K562 (cell line): ENCODE results near the gene KIF26B.

Experiments used
- C11orf30 ChIP-seq: fragments of 450-650 bp; IDR thresholded peaks from 2 replicates; pipeline ENCODE4 v1.6.1; 2016; ENCODE audit warnings: low read depth, mild to moderate bottlenecking
- CTCF ChIP-seq, 3 experiments: IDR thresholded peaks in 2 of 3; conservative IDR thresholded peaks in 1 of 3; 2 replicates each; pipeline ENCODE4 v1.5.1; 2011 to 2012; ENCODE audit warnings: low read length in 3 of 3, mild to moderate bottlenecking in 3 of 3, control low read depth in 2 of 3, improper control_type of control experiment in 1 of 3, inconsistent platforms in 1 of 3, low read depth in 1 of 3, mixed read lengths in 1 of 3, moderate library complexity in 1 of 3; ENCODE audit not compliant: insufficient read depth in 2 of 3
- EP300 ChIP-seq: IDR thresholded peaks from 2 replicates; pipeline ENCODE4 v1.6.1; 2012; ENCODE audit warnings: low read length, improper control_type of control experiment
- ETV1 ChIP-seq: fragments of 450-650 bp; conservative IDR thresholded peaks from 2 replicates; pipeline ENCODE4 v1.6.1; 2016; ENCODE audit warnings: missing genetic modification characterization, control low read depth, low read depth, missing compliant biosample characterization
- HMGN3 ChIP-seq: IDR thresholded peaks from 2 replicates; pipeline ENCODE4 v1.6.1; 2011; ENCODE audit warnings: borderline replicate concordance, low read depth, mild to moderate bottlenecking, mixed read lengths, low read length; ENCODE audit not compliant: insufficient read length; ENCODE audit errors: extremely low read depth
- MAX ChIP-seq: sonication (generic); formaldehyde crosslinking; IDR thresholded peaks from 2 replicates; pipeline ENCODE4 v1.9.0; 2022; ENCODE audit warnings: mild to moderate bottlenecking, missing genetic modification reagents
- PKNOX1 ChIP-seq: fragments of 450-650 bp; IDR thresholded peaks from 2 replicates; pipeline ENCODE4 v1.6.1; 2016
- POLR2G ChIP-seq: fragments of 200-400 bp; formaldehyde crosslinking; IDR thresholded peaks from 2 replicates; pipeline ENCODE4 v1.6.1; 2017; ENCODE audit warnings: low read depth, mild to moderate bottlenecking, antibody characterized with exemption, low read length, moderate library complexity
- RAD51 ChIP-seq: fragments of 450-650 bp; IDR thresholded peaks from 2 replicates; pipeline ENCODE4 v1.7.1; 2016; ENCODE audit warnings: low read depth, mild to moderate bottlenecking, borderline replicate concordance
- TRIM28 ChIP-seq: fragments of 450-650 bp; IDR thresholded peaks from 2 replicates; pipeline ENCODE4 v1.6.1; 2017
- ZNF512 ChIP-seq: IDR thresholded peaks from 2 replicates; pipeline ENCODE4 v1.6.1; 2016; ENCODE audit warnings: missing genetic modification characterization, missing compliant biosample characterization
- TF ChIP-seq, protein P1 (sequence below): sonication (generic); formaldehyde crosslinking; IDR thresholded peaks from 2 replicates; pipeline ENCODE4 v1.8.1; 2023; ENCODE audit warnings: mild to moderate bottlenecking, missing genetic modification reagents

- TF ChIP-seq MAX (CRISPR knock-in tag), result no peak
- TF ChIP-seq C11orf30, result no peak
- TF ChIP-seq HMGN3, result no peak
- TF ChIP-seq ZNF512 (tag), result no peak
- TF ChIP-seq POLR2G, result no peak
- no peak for TF ChIP-seq TRIM28
- TF ChIP-seq RAD51, result no peak
- 0 out of 2 replicates have a peak, but pooled peaks have one; percentile 20 for TF ChIP-seq ETV1 (tag)
- TF ChIP-seq, protein P1, sequence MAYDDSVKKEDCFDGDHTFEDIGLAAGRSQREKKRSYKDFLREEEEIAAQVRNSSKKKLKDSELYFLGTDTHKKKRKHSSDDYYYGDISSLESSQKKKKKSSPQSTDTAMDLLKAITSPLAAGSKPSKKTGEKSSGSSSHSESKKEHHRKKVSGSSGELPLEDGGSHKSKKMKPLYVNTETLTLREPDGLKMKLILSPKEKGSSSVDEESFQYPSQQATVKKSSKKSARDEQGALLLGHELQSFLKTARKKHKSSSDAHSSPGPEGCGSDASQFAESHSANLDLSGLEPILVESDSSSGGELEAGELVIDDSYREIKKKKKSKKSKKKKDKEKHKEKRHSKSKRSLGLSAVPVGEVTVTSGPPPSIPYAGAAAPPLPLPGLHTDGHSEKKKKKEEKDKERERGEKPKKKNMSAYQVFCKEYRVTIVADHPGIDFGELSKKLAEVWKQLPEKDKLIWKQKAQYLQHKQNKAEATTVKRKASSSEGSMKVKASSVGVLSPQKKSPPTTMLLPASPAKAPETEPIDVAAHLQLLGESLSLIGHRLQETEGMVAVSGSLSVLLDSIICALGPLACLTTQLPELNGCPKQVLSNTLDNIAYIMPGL (CRISPR knock-in tag), result no peak
- TF ChIP-seq EP300, result no peak
- no peak for TF ChIP-seq CTCF (IDR thresholded peaks at IDR 0.05 in 2 of 3, conservative IDR thresholded peaks at IDR 0.05 in 1 of 3; ENCODE audit: insufficient read depth in 2 of 3, low read depth in 1 of 3, low read length in 3 of 3)
- TF ChIP-seq PKNOX1, result no peak
These were observed 392.1 kb downstream of the KIF26B start for GRCh38 chr1:245546875-245547274.
